Measurements from ENCODE around the gene RNFT2. TPM values are rescaled to one million over a fixed set of nuclear protein-coding genes. Genes with fewer than 3 reads are reported as not detected.

Gene RNFT2
- total RNA-seq, 1 experiment from 2014 or later, result 34.9 TPM

DNA sequence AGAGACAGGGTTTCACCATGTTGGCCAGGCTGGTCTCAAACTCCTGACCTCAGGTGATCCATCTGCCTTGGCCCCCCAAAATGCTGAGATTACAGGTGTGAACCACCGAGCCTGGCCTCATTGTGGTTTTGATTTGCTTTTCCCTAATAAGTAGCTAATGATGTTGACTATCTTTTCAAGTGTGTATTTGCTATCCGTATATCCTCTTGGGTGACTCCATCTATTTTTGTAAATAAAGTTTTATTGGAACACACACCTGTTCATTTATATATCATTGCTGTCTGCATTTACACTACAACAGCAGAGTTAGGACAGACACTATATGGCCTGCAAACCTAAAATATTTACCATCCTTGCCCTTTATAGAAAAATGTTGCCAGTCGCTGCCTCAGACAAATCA, 156.8 kb downstream of the RNFT2 start:
- ChIA-PET RAD21 (ENCODE audit: low non-redundant PET in 1 of 2, low total read pairs in 2 of 2, uncharacterized antibody in 2 of 2, unreplicated experiment in 2 of 2) (no interaction called here), POLR2A (no interaction called here), CTCF (no interaction called here)
- Histone ChIP-seq H3K36me3 (ENCODE audit: control insufficient read depth in 1 of 2, insufficient read depth in 2 of 2, low read length in 2 of 2) (no peaks in the 10 kb centered on the region), H4K20me1 (ENCODE audit: insufficient read depth) (no peaks in the 10 kb centered on the region), H3K9me2 (ENCODE audit: insufficient read depth) (no peaks in the 10 kb centered on the region), H2AFZ (ENCODE audit: low read depth, low read length, poor library complexity, severe bottlenecking) (no peak overlapping the region), H3K27me3 (ENCODE audit: insufficient read depth, low read length) (no peaks in the 10 kb centered on the region; the same call in 1 of the 2 replicates), H3K79me2 (ENCODE audit: insufficient read depth, low read length) (no peaks in the 10 kb centered on the region), H3K9ac (ENCODE audit: low read length) (no peak overlapping the region), H3K4me2 (ENCODE audit: low read length) (no peak overlapping the region), H3K4me3 (replicated peaks in 1 of 2; ENCODE audit: low read depth in 1 of 2, low read length in 2 of 2) (no peak overlapping the region), H3K4me1 (ENCODE audit: control insufficient read depth in 1 of 2, insufficient read depth in 2 of 2, low read length in 2 of 2) (no peaks in the 10 kb centered on the region), H3K27ac (ENCODE audit: low read depth, low read length) (no peak overlapping the region), H3K9me3 (ENCODE audit: control insufficient read depth in 1 of 2, insufficient read depth in 1 of 2, low read depth in 1 of 2, low read length in 2 of 2) (no peaks in the 10 kb centered on the region)
- intact Hi-C loops (cut with micrococcal nuclease), result no loop called here
- ATAC-seq (no peak), DNase-seq (ENCODE audit: low read depth, low spot score) (no peak)
- no TSS peak for BruUV-seq (replicated peaks)
- TF ChIP-seq, protein P1, sequence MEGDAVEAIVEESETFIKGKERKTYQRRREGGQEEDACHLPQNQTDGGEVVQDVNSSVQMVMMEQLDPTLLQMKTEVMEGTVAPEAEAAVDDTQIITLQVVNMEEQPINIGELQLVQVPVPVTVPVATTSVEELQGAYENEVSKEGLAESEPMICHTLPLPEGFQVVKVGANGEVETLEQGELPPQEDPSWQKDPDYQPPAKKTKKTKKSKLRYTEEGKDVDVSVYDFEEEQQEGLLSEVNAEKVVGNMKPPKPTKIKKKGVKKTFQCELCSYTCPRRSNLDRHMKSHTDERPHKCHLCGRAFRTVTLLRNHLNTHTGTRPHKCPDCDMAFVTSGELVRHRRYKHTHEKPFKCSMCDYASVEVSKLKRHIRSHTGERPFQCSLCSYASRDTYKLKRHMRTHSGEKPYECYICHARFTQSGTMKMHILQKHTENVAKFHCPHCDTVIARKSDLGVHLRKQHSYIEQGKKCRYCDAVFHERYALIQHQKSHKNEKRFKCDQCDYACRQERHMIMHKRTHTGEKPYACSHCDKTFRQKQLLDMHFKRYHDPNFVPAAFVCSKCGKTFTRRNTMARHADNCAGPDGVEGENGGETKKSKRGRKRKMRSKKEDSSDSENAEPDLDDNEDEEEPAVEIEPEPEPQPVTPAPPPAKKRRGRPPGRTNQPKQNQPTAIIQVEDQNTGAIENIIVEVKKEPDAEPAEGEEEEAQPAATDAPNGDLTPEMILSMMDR (IDR thresholded peaks at IDR 0.05 in 2 of 3, conservative IDR thresholded peaks at IDR 0.05 in 1 of 3; ENCODE audit: borderline replicate concordance in 1 of 3, insufficient read depth in 1 of 3, low read depth in 2 of 3, low read length in 2 of 3), result no peak
- no peak for TF ChIP-seq EZH2phosphoT487 (IDR thresholded peaks at IDR 0.05; ENCODE audit: borderline replicate concordance)

GRCh38 chr12:116896411-116896924, 158.4 kb downstream of the RNFT2 start:
- H3K36me3 ChIP-seq (ENCODE audit: control insufficient read depth in 1 of 2, insufficient read depth in 2 of 2, low read length in 2 of 2), result no peaks in the 10 kb centered on the region
- DNase-seq (ENCODE audit: low read depth, low spot score), result no peak
- CTCF ChIA-PET, result interaction anchor here (1.3 kb wide), 1 partner anchor 33 kb away, joined by 3 read pairs; no protein-coding TSS in a partner anchor
- H3K9me3 ChIP-seq (ENCODE audit: control insufficient read depth in 1 of 2, insufficient read depth in 1 of 2, low read depth in 1 of 2, low read length in 2 of 2), result no peaks in the 10 kb centered on the region
- H2AFZ ChIP-seq (ENCODE audit: low read depth, low read length, poor library complexity, severe bottlenecking), result no peak overlapping the region
- no peak overlapping the region for H3K4me3 ChIP-seq (replicated peaks in 1 of 2; ENCODE audit: low read depth in 1 of 2, low read length in 2 of 2)
- H3K4me1 ChIP-seq (ENCODE audit: control insufficient read depth in 1 of 2, insufficient read depth in 2 of 2, low read length in 2 of 2), result no peaks in the 10 kb centered on the region
- peaks cover 5% of the 10 kb centered on the region; the same call in 1 of the 2 replicates for H3K27me3 ChIP-seq (ENCODE audit: insufficient read depth, low read length)
- no peaks in the 10 kb centered on the region for H4K20me1 ChIP-seq (ENCODE audit: insufficient read depth)
- no peak overlapping the region for H3K9ac ChIP-seq (ENCODE audit: low read length)
- no peaks in the 10 kb centered on the region for H3K79me2 ChIP-seq (ENCODE audit: insufficient read depth, low read length)
- POLR2A ChIA-PET, result no interaction called here
- RAD21 ChIA-PET (ENCODE audit: low non-redundant PET in 1 of 2, low total read pairs in 2 of 2, uncharacterized antibody in 2 of 2, unreplicated experiment in 2 of 2), result no interaction called here
- intact Hi-C loops (cut with micrococcal nuclease), result no loop called here
- H3K4me2 ChIP-seq (ENCODE audit: low read length), result no peak overlapping the region
- no peaks in the 10 kb centered on the region for H3K9me2 ChIP-seq (ENCODE audit: insufficient read depth)
- BruUV-seq (replicated peaks), result no TSS peak
- H3K27ac ChIP-seq (ENCODE audit: low read depth, low read length), result no peak overlapping the region
- ATAC-seq, result no peak
- no peak for TF ChIP-seq POLR2AphosphoS5 (IDR thresholded peaks at IDR 0.05; ENCODE audit: low read depth, low read length)
- TF ChIP-seq, protein P2, sequence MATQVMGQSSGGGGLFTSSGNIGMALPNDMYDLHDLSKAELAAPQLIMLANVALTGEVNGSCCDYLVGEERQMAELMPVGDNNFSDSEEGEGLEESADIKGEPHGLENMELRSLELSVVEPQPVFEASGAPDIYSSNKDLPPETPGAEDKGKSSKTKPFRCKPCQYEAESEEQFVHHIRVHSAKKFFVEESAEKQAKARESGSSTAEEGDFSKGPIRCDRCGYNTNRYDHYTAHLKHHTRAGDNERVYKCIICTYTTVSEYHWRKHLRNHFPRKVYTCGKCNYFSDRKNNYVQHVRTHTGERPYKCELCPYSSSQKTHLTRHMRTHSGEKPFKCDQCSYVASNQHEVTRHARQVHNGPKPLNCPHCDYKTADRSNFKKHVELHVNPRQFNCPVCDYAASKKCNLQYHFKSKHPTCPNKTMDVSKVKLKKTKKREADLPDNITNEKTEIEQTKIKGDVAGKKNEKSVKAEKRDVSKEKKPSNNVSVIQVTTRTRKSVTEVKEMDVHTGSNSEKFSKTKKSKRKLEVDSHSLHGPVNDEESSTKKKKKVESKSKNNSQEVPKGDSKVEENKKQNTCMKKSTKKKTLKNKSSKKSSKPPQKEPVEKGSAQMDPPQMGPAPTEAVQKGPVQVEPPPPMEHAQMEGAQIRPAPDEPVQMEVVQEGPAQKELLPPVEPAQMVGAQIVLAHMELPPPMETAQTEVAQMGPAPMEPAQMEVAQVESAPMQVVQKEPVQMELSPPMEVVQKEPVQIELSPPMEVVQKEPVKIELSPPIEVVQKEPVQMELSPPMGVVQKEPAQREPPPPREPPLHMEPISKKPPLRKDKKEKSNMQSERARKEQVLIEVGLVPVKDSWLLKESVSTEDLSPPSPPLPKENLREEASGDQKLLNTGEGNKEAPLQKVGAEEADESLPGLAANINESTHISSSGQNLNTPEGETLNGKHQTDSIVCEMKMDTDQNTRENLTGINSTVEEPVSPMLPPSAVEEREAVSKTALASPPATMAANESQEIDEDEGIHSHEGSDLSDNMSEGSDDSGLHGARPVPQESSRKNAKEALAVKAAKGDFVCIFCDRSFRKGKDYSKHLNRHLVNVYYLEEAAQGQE (IDR thresholded peaks at IDR 0.05; ENCODE audit: low read depth), result no peak
- no peak for TF ChIP-seq CBX3 (IDR thresholded peaks at IDR 0.05; ENCODE audit: low read depth)
- TF ChIP-seq SRF (IDR thresholded peaks at IDR 0.05; ENCODE audit: low read depth), result no peak
- TF ChIP-seq, protein P3, sequence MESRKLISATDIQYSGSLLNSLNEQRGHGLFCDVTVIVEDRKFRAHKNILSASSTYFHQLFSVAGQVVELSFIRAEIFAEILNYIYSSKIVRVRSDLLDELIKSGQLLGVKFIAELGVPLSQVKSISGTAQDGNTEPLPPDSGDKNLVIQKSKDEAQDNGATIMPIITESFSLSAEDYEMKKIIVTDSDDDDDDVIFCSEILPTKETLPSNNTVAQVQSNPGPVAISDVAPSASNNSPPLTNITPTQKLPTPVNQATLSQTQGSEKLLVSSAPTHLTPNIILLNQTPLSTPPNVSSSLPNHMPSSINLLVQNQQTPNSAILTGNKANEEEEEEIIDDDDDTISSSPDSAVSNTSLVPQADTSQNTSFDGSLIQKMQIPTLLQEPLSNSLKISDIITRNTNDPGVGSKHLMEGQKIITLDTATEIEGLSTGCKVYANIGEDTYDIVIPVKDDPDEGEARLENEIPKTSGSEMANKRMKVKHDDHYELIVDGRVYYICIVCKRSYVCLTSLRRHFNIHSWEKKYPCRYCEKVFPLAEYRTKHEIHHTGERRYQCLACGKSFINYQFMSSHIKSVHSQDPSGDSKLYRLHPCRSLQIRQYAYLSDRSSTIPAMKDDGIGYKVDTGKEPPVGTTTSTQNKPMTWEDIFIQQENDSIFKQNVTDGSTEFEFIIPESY (IDR thresholded peaks at IDR 0.05; ENCODE audit: extremely low read depth, insufficient replicate concordance, low read length), result no peak
- no peak for TF ChIP-seq CEBPB (IDR thresholded peaks at IDR 0.05; ENCODE audit: low read depth)
- TF ChIP-seq, protein P1 (IDR thresholded peaks at IDR 0.05 in 2 of 3, conservative IDR thresholded peaks at IDR 0.05 in 1 of 3; ENCODE audit: borderline replicate concordance in 1 of 3, insufficient read depth in 1 of 3, low read depth in 2 of 3, low read length in 2 of 3), result no peak

Measured in HCT116 (cell line).